SU-DHL-6 (cell line): ENCODE measurements around the gene SDCCAG8.

Experiments
- H2AFZ ChIP-seq: fragments of 200-600 bp; sonication (generic); 2 replicates; pipeline ENCODE4 v1.6.1; 2014; ENCODE audit warnings: low read depth, mild to moderate bottlenecking, moderate library complexity, mixed read lengths, antibody characterized with exemption, low read length; ENCODE audit not compliant: severe bottlenecking
- H3F3A ChIP-seq: fragments of 200-600 bp; shearing (Covaris generic); 2 replicates; pipeline ENCODE4 v1.6.0; 2016; ENCODE audit warnings: antibody characterized with exemption, mild to moderate bottlenecking; ENCODE audit not compliant: insufficient read depth
- H3K27ac ChIP-seq: fragments of 200-600 bp; sonication (generic); 2 replicates; pipeline ENCODE4 v1.5.1; 2016; ENCODE audit warnings: low read depth, mild to moderate bottlenecking, low read length, moderate library complexity, mixed read lengths
- H3K27me3 ChIP-seq: fragments of 200-600 bp; sonication (generic), shearing (Covaris generic); 2 replicates; pipeline ENCODE4 v1.6.0; 2014; ENCODE audit warnings: mild to moderate bottlenecking, low read length
- H3K36me3 ChIP-seq: fragments of 200-600 bp; sonication (generic); 2 replicates; pipeline ENCODE4 v1.6.1; 2014; ENCODE audit warnings: mild to moderate bottlenecking, low read length, mixed read lengths
- H3K4me2 ChIP-seq: fragments of 300-600, 200-600 bp; shearing (Covaris generic), sonication (generic); 2 replicates; pipeline ENCODE4 v1.6.0; 2014; ENCODE audit warnings: low read length, low read depth, mild to moderate bottlenecking; ENCODE audit not compliant: poor library complexity, severe bottlenecking
- H3K4me3 ChIP-seq: fragments of 200-600 bp; sonication (generic); 2 replicates; pipeline ENCODE4 v1.5.1; 2014; ENCODE audit warnings: antibody characterized with exemption, low read length, mild to moderate bottlenecking, mixed read lengths; ENCODE audit not compliant: insufficient read depth, poor library complexity, severe bottlenecking
- H3K79me2 ChIP-seq: fragments of 200-600 bp; sonication (generic); 2 replicates; pipeline ENCODE4 v1.6.1; 2014; ENCODE audit warnings: mild to moderate bottlenecking, low read length, moderate library complexity; ENCODE audit not compliant: insufficient read depth
- H3K9ac ChIP-seq: fragments of 200-600 bp; sonication (generic); 2 replicates; pipeline ENCODE4 v1.7.0; 2014; ENCODE audit warnings: mild to moderate bottlenecking, low read length
- H3K9me2 ChIP-seq: fragments of 200-600 bp; sonication (generic); replicated peaks from 2 replicates; pipeline ENCODE4 v1.6.1; 2014; ENCODE audit warnings: low read length; ENCODE audit not compliant: insufficient read depth
- H3K9me3 ChIP-seq: fragments of 200-600 bp; sonication (generic); 2 replicates; pipeline ENCODE4 v1.6.1; 2014; ENCODE audit warnings: low read length, mixed read lengths; ENCODE audit not compliant: insufficient read depth
- H4K20me1 ChIP-seq: fragments of 200-600 bp; sonication (generic); 2 replicates; pipeline ENCODE4 v1.6.1; 2014; ENCODE audit warnings: low read depth, mild to moderate bottlenecking, antibody characterized with exemption, low read length, moderate library complexity, mixed read lengths
- EZH2phosphoT487 ChIP-seq: fragments of 200-600 bp; sonication (generic), shearing (Covaris generic); conservative IDR thresholded peaks from 2 replicates; pipeline ENCODE4 v1.6.1; 2018; ENCODE audit warnings: mild to moderate bottlenecking, antibody characterized with exemption, low read length, moderate library complexity, mixed read lengths
- TF ChIP-seq, protein P1 (sequence below): fragments of 200-600 bp; sonication (generic); IDR thresholded peaks from one replicate; pipeline ENCODE4 v1.5.1; 2017; ENCODE audit warnings: antibody characterized with exemption, mild to moderate bottlenecking, low read length, moderate library complexity; ENCODE audit not compliant: insufficient read depth, poor library complexity, severe bottlenecking

SDCCAG8 gene

DNA sequence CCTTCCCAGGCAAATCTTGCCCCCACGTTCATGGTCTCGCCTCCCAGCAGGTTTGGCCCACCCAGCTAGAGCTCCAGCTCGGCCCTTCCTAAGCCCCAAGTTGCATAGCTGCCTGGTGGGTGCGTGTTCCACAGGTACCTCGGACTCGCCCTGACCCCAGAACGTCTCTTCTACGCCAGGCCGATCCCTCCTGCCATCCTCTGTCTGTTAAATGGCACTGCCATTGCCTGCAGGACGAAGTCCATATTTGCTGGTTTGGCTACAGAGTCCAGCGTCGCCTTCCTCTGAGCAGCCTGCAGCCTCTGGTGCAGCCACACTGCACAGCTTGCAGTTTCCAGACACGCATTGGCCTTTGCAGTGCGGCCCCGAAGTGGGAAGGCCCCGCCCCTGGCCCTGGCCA lies 228.1 kb downstream of the SDCCAG8 start:
- no peak overlapping the region for H3K4me2 ChIP-seq
- no peak overlapping the region for H3K9ac ChIP-seq
- H3F3A ChIP-seq, result no peaks in the 10 kb centered on the region
- H3K27ac ChIP-seq, result no peak overlapping the region
- no peaks in the 10 kb centered on the region for H3K9me2 ChIP-seq
- H3K79me2 ChIP-seq, result no peaks in the 10 kb centered on the region
- no peaks in the 10 kb centered on the region for H4K20me1 ChIP-seq
- H3K4me3 ChIP-seq, result no peak overlapping the region
- H3K9me3 ChIP-seq, result no peaks in the 10 kb centered on the region
- TF ChIP-seq, protein P1, sequence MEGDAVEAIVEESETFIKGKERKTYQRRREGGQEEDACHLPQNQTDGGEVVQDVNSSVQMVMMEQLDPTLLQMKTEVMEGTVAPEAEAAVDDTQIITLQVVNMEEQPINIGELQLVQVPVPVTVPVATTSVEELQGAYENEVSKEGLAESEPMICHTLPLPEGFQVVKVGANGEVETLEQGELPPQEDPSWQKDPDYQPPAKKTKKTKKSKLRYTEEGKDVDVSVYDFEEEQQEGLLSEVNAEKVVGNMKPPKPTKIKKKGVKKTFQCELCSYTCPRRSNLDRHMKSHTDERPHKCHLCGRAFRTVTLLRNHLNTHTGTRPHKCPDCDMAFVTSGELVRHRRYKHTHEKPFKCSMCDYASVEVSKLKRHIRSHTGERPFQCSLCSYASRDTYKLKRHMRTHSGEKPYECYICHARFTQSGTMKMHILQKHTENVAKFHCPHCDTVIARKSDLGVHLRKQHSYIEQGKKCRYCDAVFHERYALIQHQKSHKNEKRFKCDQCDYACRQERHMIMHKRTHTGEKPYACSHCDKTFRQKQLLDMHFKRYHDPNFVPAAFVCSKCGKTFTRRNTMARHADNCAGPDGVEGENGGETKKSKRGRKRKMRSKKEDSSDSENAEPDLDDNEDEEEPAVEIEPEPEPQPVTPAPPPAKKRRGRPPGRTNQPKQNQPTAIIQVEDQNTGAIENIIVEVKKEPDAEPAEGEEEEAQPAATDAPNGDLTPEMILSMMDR, result no peak
- TF ChIP-seq EZH2phosphoT487, result no peak
- no peaks in the 10 kb centered on the region for H3K36me3 ChIP-seq
- H3K27me3 ChIP-seq, result no peaks in the 10 kb centered on the region
- no peak overlapping the region for H2AFZ ChIP-seq

DNA sequence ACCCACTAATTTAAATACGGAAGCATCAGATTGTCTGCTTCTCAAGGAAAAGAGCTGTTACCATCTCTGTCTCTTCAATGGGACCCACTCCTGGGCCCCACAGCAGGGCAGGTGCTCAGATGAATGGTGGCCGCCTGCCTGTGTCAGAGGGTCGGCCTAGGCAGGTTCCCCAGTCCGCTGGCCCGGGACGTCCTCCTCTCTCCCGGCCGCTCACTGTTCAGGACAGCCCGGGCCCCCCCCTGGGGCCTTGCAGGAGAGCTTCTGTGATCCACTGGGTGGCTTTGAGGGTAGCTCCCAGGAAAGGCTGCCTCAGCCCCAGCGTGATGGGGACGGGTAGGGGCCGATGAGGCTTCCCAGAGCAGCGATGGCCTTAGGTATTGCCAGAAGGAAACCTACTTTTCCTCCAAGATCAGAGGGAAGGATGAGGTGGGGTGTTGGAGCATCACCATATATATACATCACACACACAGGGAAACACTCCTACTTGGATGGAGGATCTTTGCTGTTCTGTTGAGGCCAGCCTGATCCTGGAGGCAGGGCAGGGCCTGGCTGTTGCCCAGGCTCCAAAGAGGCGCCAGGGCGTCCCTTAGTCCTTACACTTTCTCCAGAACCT lies 231.3 kb downstream of the SDCCAG8 start:
- Histone ChIP-seq H3K4me2 (no peak overlapping the region), H3K27ac (no peak overlapping the region), H3F3A (no peaks in the 10 kb centered on the region), H3K79me2 (no peaks in the 10 kb centered on the region), H4K20me1 (no peaks in the 10 kb centered on the region), H3K27me3 (no peaks in the 10 kb centered on the region), H3K9me2 (no peaks in the 10 kb centered on the region), H3K9me3 (no peaks in the 10 kb centered on the region), H2AFZ (no peak overlapping the region), H3K9ac (no peak overlapping the region), H3K4me3 (no peak overlapping the region), H3K36me3 (no peaks in the 10 kb centered on the region)
- TF ChIP-seq EZH2phosphoT487, result no peak
- TF ChIP-seq, protein P1, result no peak

DNA sequence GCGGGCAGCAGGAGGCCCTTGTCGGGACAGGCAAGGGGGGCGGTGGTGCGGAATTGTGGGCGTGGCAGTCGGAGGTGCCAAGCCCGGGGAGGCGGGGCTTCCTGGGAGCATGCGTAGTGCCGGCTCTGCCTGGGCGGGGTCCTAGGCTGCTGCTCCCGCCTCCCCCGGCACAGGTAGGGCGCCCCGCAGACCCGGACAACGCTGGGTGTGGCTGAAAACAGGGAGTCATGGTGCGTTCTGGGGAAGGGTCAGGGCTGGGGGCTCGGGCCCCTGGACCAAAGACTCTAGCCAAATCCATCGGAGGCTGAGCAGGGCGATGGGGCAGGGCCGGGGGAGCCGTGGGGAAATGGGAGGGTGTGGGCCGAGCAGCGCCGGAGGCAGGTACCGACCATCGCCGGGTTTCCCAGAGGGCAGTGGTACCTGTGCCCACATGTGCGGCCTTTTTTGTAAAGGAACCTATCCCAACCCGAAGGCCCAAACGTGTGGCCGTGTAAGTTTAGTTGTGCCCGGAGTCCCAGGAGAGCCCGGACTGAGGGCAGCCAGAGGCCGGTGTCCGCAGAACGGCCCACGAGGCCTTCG lies 231.9 kb downstream of the SDCCAG8 start:
- Histone ChIP-seq H3K9me3 (no peaks in the 10 kb centered on the region), H3F3A (no peaks in the 10 kb centered on the region), H3K9ac (no peak overlapping the region), H3K79me2 (no peaks in the 10 kb centered on the region), H3K27me3 (no peaks in the 10 kb centered on the region), H3K27ac (no peak overlapping the region), H3K36me3 (no peaks in the 10 kb centered on the region), H4K20me1 (no peaks in the 10 kb centered on the region), H2AFZ (no peak overlapping the region), H3K4me3 (no peak overlapping the region), H3K9me2 (no peaks in the 10 kb centered on the region), H3K4me2 (no peak overlapping the region)
- TF ChIP-seq EZH2phosphoT487, result no peak
- TF ChIP-seq, protein P1, result no peak
